ENCODE results near the gene HOXD1.

HOXD1 gene

DNA sequence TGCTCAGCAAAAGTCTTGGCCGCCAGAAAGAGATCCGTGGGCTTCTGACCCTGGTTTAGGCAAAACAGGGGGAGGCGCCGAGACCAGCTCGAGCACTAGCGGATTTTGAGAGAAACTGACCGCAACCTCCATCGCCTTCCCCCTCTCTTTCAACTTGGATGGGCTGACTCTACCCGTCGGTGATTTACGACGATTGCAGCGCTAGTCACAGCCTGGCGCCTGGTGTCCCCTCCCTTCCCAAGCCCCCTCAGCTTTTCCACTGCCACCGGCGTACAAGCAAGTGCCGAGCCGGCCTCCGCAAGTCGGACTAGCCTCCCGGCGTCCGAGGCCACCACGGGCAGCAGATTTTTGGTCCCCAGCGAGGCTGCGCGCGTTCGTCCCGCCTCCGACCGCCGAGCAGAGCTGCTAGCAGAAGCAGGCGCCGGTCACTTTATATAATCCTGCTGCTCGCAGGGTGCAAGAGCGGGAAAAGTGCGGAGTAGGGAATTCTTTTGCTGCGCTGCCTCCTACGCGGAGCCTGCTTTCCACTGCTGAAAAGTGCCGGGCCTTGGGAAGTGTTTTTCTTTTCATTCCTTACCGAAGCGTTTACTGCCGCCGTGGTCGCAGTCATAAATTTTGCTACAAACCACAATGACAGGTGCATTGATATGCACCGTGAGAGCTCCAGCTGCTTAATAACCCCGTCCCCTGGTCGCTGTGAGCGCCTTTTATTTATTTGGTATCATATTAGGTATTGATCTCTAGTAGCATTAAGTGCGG lies 23.7 kb upstream of the HOXD1 start:
- DNase-seq (ENCODE audit: extremely low read depth, low read depth), result no peak

DNA sequence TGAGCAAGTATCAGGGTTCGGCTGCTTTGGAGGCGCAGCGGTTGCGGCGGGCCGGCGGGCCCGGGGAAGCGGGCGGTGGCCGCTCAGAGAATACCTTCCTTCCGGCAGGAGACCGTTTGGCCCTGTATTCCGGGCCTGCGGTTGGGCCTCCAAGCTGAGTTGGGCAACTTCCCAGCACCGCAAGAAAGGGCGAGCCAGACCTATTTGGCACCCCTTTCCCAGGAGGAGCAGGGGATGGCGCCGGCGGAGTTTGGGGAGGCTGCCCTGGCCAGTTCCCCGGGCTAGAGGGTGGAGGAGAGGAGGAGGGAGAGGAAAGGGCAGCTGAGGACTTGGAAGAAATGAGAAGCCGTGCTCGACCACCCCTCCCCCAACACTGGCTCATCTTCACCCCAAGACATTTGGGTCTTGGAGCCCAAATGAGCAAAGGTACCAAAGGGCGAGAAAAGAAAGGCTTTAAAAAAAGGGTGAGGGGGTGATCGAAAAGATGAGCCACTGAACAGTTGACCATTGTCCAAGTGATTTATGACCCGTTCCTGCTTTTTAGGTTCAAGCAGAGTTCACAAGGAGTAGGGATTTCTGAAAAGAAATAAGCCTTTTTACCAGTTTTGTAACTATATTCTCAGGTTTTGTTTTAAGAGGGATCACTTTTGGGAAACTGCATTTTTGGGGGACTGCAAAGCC lies 23.0 kb upstream of the HOXD1 start:
- DNase-seq (ENCODE audit: extremely low read depth, low read depth), result no peak
- TF ChIP-seq, protein P1, sequence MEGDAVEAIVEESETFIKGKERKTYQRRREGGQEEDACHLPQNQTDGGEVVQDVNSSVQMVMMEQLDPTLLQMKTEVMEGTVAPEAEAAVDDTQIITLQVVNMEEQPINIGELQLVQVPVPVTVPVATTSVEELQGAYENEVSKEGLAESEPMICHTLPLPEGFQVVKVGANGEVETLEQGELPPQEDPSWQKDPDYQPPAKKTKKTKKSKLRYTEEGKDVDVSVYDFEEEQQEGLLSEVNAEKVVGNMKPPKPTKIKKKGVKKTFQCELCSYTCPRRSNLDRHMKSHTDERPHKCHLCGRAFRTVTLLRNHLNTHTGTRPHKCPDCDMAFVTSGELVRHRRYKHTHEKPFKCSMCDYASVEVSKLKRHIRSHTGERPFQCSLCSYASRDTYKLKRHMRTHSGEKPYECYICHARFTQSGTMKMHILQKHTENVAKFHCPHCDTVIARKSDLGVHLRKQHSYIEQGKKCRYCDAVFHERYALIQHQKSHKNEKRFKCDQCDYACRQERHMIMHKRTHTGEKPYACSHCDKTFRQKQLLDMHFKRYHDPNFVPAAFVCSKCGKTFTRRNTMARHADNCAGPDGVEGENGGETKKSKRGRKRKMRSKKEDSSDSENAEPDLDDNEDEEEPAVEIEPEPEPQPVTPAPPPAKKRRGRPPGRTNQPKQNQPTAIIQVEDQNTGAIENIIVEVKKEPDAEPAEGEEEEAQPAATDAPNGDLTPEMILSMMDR (IDR thresholded peaks at IDR 0.05; ENCODE audit: low read depth, low read length), result no peak

More for the DNA sequence above, 23.7 kb upstream of the HOXD1 start:
- TF ChIP-seq, protein P1 (IDR thresholded peaks at IDR 0.05; ENCODE audit: low read depth, low read length), result no peak

DNA sequence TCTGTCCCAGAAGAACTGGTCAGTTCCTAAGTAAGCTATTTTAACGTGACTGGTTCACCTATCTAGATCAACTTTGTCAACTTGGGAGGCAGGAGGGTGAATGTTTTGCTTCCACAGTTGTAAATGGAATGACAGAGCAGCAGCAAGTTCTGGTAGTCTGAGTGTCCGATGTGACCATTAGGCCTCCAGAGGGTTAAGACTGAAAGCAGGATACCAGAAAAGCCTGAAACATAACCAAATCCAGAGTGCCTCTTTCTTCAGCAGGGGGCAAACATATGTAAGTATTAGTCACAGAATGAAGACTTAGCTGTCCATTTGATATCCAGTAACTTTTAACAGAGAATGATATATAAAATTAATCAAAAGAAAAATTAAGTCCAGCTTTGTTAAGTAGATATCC lies 22.2 kb upstream of the HOXD1 start:
- TF ChIP-seq, protein P1 (IDR thresholded peaks at IDR 0.05; ENCODE audit: low read depth, low read length), result no peak
- DNase-seq (ENCODE audit: extremely low read depth, low read depth), result no peak

DNA sequence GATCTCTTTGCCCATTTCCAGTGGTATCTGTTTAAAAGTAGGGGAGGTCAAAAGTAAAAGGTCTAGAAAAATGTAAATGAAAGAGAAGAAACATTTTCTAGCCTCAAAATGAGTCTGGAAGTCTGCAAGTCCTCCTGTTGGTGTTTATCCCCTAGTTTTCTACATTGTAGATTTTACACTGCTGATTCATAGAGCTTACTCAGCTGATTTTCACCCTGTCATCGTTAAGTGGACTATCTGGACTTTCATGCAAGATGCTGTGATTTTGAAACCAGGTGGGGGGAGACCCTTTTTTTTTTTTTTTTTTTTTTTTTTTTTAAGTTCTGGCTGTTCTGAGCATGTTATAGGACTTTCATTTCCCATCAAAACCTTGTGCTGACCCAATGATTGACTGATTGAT lies 21.1 kb upstream of the HOXD1 start:
- no peak for DNase-seq (ENCODE audit: extremely low read depth, low read depth)
- TF ChIP-seq, protein P1 (IDR thresholded peaks at IDR 0.05; ENCODE audit: low read depth, low read length), result no peak

DNA sequence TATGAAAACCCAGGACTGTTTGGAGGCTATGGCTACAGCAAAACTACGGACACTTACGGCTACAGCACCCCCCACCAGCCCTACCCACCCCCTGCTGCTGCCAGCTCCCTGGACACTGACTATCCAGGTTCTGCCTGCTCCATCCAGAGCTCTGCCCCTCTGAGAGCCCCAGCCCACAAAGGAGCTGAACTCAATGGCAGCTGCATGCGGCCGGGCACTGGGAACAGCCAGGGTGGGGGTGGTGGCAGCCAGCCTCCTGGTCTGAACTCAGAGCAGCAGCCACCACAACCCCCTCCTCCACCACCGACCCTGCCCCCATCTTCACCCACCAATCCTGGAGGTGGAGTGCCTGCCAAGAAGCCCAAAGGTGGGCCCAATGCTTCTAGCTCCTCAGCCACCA lies 19.3 kb upstream of the HOXD1 start:
- DNase-seq (ENCODE audit: extremely low read depth, low read depth), result no peak
- TF ChIP-seq, protein P1 (IDR thresholded peaks at IDR 0.05; ENCODE audit: low read depth, low read length), result no peak

DNA sequence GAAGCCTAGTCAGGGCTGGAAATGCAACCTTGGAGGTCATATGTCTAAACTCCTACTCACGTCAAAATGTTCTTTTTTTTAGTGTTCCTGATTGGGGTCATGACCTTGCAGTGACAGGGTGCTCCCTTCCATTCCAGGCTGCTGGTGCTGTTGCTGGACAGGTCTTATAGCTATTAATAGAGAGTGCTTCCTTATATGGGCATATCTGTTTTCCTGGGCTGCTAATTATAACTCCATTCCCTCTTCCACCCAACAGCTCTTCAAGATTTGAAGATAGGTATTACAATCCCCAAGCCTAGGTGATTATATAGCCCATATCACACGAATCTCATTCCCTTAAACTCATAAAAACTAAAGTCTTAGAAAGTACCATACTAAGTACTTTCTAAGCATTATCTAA lies 18.8 kb upstream of the HOXD1 start:
- no peak for DNase-seq (ENCODE audit: extremely low read depth, low read depth)
- TF ChIP-seq, protein P1 (IDR thresholded peaks at IDR 0.05; ENCODE audit: low read depth, low read length), result no peak

DNA sequence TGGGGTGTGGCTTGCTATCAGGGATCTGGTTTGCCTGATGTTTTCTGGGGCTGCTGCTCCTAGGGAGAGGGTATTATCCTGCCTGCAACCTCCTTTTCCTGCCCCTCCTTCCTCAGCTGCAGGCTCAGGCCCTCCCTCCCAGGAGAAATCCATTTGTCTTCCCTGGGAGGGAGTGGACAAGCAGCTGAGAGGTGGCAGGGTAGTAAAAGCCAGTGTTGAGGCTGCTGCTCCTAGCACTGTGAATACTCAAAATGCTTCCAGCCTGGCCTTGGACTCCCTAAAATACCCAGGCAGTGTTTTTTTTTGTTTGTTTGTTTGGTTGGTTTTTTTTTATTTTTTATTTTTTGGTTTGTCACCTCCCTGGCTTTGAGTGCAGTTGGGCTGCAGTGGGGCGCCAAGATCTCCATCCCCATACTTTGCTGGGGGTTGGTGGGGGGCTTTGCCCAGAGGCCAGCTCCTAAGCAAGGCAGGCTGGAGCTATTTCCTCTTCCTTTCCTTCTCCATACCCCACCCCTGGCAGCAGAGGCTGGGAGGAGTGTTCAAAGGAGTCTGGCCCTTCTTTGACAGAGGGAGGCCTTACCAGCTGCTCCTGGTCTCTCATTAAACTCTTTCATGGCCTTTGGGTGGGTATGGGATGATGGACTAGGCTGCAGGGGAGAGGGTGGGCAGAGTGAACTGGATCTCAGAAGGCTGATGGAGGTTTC lies 17.7 kb upstream of the HOXD1 start:
- no peak for DNase-seq (ENCODE audit: extremely low read depth, low read depth)
- TF ChIP-seq, protein P1 (IDR thresholded peaks at IDR 0.05; ENCODE audit: low read depth, low read length), result no peak
